Dedifferentiated amniotic fluid mesenchymal stem cell (primary cell): ENCODE results near the gene SCG5.

ENCODE experiments used
- DNase-seq: peaks from one replicate; pipeline ENCODE4 v3.0.0-alpha.2; 2016; ENCODE audit errors: extremely low spot score

SCG5 gene

GRCh38 chr15:32723171-32723948 is 81.8 kb downstream of the SCG5 start:
- no peak for DNase-seq

- no peak for DNase-seq
These were observed 88.3 kb downstream of the SCG5 start for GRCh38 chr15:32729700-32730395.

GRCh38 chr15:32730677-32731654 is 89.5 kb downstream of the SCG5 start:
- no peak for DNase-seq

GRCh38 chr15:32732574-32733157 is 91.2 kb downstream of the SCG5 start:
- no peak for DNase-seq

GRCh38 chr15:32733281-32733680 is 91.8 kb downstream of the SCG5 start:
- DNase-seq: no peak

- DNase-seq: no peak
These were observed 94.6 kb downstream of the SCG5 start for GRCh38 chr15:32735989-32736700.

GRCh38 chr15:32736701-32737061 is 95.2 kb downstream of the SCG5 start:
- no peak for DNase-seq

GRCh38 chr15:32737304-32737703 is 95.8 kb downstream of the SCG5 start:
- DNase-seq: no peak

- no peak for DNase-seq
These were observed 97.2 kb downstream of the SCG5 start for GRCh38 chr15:32738666-32739065.

GRCh38 chr15:32739522-32740063 is 98.1 kb downstream of the SCG5 start:
- DNase-seq: no peak

- no peak for DNase-seq
These were observed 102.1 kb downstream of the SCG5 start for GRCh38 chr15:32743411-32744140.

- no peak for DNase-seq
These were observed 104.8 kb downstream of the SCG5 start for GRCh38 chr15:32746116-32746857.
